Measurements from ENCODE around the gene ST3GAL3. TPM values are rescaled to one million over a fixed set of nuclear protein-coding genes. Genes with fewer than 3 reads are reported as not detected.
A peak's percentile ranks its signal among the peaks of the same experiment; 100 is the strongest.

The ST3GAL3 gene
- polyA plus RNA-seq, 1 of the 3 experiments (the other 2 are of a cell fraction), result 20.6 TPM

- peak; percentile 96 for DNase-seq
- H3K79me2 ChIP-seq (ENCODE audit: insufficient read depth), result no peaks in the 10 kb centered on the region
- H3K4me1 ChIP-seq (ENCODE audit: control insufficient read depth in 1 of 2, insufficient read depth in 2 of 2, low read depth in 1 of 2, low read length in 1 of 2), result peaks cover 0 to 10% of the 10 kb centered on the region in 2 experiments; a peak in 2 of 4 replicates
- no peak overlapping the region; a peak in 1 of 4 replicates for H3K4me3 ChIP-seq (ENCODE audit: low read depth in 2 of 2, low read length in 1 of 2)
- no peaks in the 10 kb centered on the region for H3F3A ChIP-seq (replicated peaks; ENCODE audit: insufficient read depth)
- H3K9me3 ChIP-seq, result no peaks in the 10 kb centered on the region
- no peaks in the 10 kb centered on the region for H3K9me2 ChIP-seq
- POLR2A ChIA-PET, result interaction anchor here (0.6 to 2.7 kb wide), 5 partner anchors 21 to 284 kb away, joined by 3 to 26 read pairs (median 4); partner anchors contain the start of genes KDM4A and ST3GAL3
- no peaks in the 10 kb centered on the region for H3K27me3 ChIP-seq (ENCODE audit: insufficient read depth)
- CTCF ChIA-PET, result interaction anchor here (0.6 to 15.4 kb wide), 90 partner anchors 10 to 1472 kb away, joined by 3 to 533 read pairs (median 5); partner anchors contain the start of genes CCDC24, DPH2, IPO13 and KDM4A
- H4K20me1 ChIP-seq (ENCODE audit: insufficient read depth), result no peaks in the 10 kb centered on the region
- no peak overlapping the region for H3K27ac ChIP-seq (ENCODE audit: low read depth in 2 of 2, low read length in 1 of 2)
- H3K36me3 ChIP-seq (replicated peaks in 1 of 2; ENCODE audit: control insufficient read depth in 1 of 2, insufficient read depth in 2 of 2, low read length in 1 of 2), result peaks cover 0 to 4% of the 10 kb centered on the region in 2 experiments
- H2AFZ ChIP-seq (ENCODE audit: low read depth), result no peak overlapping the region
- TF ChIP-seq IRF3 (IDR thresholded peaks at IDR 0.05; ENCODE audit: low read depth, low read length), result no peak
- TF ChIP-seq EP300 (IDR thresholded peaks at IDR 0.05; ENCODE audit: borderline replicate concordance in 1 of 2, low read depth in 1 of 2, low read length in 1 of 2), result no peak
- TF ChIP-seq CHD2 (IDR thresholded peaks at IDR 0.05; ENCODE audit: low read length, partially characterized antibody), result peak; percentile 44
- no peak for TF ChIP-seq FOSL2 (IDR thresholded peaks at IDR 0.05; ENCODE audit: borderline replicate concordance, low read depth)
- peak; percentile 92 for TF ChIP-seq RAD21 (IDR thresholded peaks at IDR 0.05; ENCODE audit: low read length)
- peak; percentile 93 for TF ChIP-seq CTCF (IDR thresholded peaks at IDR 0.05)
- TF ChIP-seq REST (IDR thresholded peaks at IDR 0.05; ENCODE audit: low read depth, low read length), result no peak
- no peak for TF ChIP-seq POLR2AphosphoS5 (IDR thresholded peaks at IDR 0.05; ENCODE audit: low read depth, low read length)
- TF ChIP-seq RCOR1 (IDR thresholded peaks at IDR 0.05; ENCODE audit: low read length), result no peak
- TF ChIP-seq TCF12 (IDR thresholded peaks at IDR 0.05), result no peak
- TF ChIP-seq EZH2phosphoT487 (IDR thresholded peaks at IDR 0.05; ENCODE audit: borderline replicate concordance, low read depth), result no peak
- no peak for TF ChIP-seq JUND (IDR thresholded peaks at IDR 0.05)
- TF ChIP-seq SMC3 (IDR thresholded peaks at IDR 0.05; ENCODE audit: low read depth, low read length), result peak; percentile 94
- H3K4me2 ChIP-seq, result no peak overlapping the region
- WGBS (ENCODE audit: low lambda C conversion rate), result 63% methylated on average over 8 of the region's 13 CpGs
- no peak overlapping the region for H3K9ac ChIP-seq
Observed at GRCh38 chr1:43934101-43934985, 227.0 kb downstream of the ST3GAL3 start.

Data from SK-N-SH (cell line).